CD8-positive, alpha-beta memory T cell (primary cell): ENCODE results near the gene FSTL4. TPM values are rescaled to one million over a fixed set of nuclear protein-coding genes. Genes with fewer than 3 reads are reported as not detected.

ENCODE experiments used
- CTCF ChIA-PET: fragments of 350-600 bp; sonication (Branson Sonifier 250); formaldehyde crosslinking; loops from one replicate; lab custom pipeline; 2021; ENCODE audit warnings: antibody characterized with exemption; lab: Charles Lee
- POLR2A ChIA-PET: fragments of 350-600 bp; sonication (Branson Sonifier 250); formaldehyde crosslinking; loops from one replicate; lab custom pipeline; 2021; ENCODE audit warnings: antibody characterized with exemption; lab: Charles Lee
- DNase-seq, 5 donors: peaks; one replicate each; pipeline versions ENCODE4 v3.0.0 to v3.0.0-alpha.2; 2020 to 2022; ENCODE audit warnings: mixed read lengths in 1 of 5
- H3K27ac ChIP-seq: one replicate; pipeline ENCODE4 v1.7.0; 2013; ENCODE audit warnings: low read depth, mild to moderate bottlenecking, low read length, moderate library complexity
- H3K27me3 ChIP-seq: 2 replicates; pipeline ENCODE4 v1.7.0; 2013; ENCODE audit warnings: low read length, mild to moderate bottlenecking; ENCODE audit not compliant: insufficient read depth, poor library complexity, severe bottlenecking
- H3K36me3 ChIP-seq: 2 replicates; pipeline ENCODE4 v1.7.0; 2013; ENCODE audit warnings: mild to moderate bottlenecking, low read length, moderate library complexity; ENCODE audit not compliant: insufficient read depth
- H3K4me1 ChIP-seq: 2 replicates; pipeline ENCODE4 v1.7.0; 2013; ENCODE audit warnings: mild to moderate bottlenecking, low read length, moderate library complexity; ENCODE audit not compliant: insufficient read depth
- H3K4me3 ChIP-seq: 2 replicates; pipeline ENCODE4 v1.7.0; 2013; ENCODE audit warnings: mild to moderate bottlenecking, low read length
- H3K9me3 ChIP-seq: 2 replicates; pipeline ENCODE4 v1.7.0; 2013; ENCODE audit warnings: mild to moderate bottlenecking, low read length
- H3K27ac Mint-ChIP-seq, 8 donors: one replicate each; pipeline ENCODE4 v1.8.0; 2020 to 2021; ENCODE audit warnings: mixed read lengths in 8 of 8, mild to moderate bottlenecking in 6 of 8, inconsistent platforms in 3 of 8, moderate library complexity in 3 of 8
- H3K27me3 Mint-ChIP-seq, 2 donors: one replicate each; pipeline ENCODE4 v1.8.0; 2020 to 2021; ENCODE audit warnings: mixed read lengths in 2 of 2, mild to moderate bottlenecking in 1 of 2, moderate library complexity in 1 of 2
- H3K36me3 Mint-ChIP-seq, 3 donors: one replicate each; pipeline ENCODE4 v1.8.0; 2020 to 2021; ENCODE audit warnings: mixed read lengths in 3 of 3, inconsistent platforms in 1 of 3, mild to moderate bottlenecking in 1 of 3
- H3K4me1 Mint-ChIP-seq, 3 donors: one replicate each; pipeline ENCODE4 v1.8.0; 2020 to 2021; ENCODE audit warnings: mixed read lengths in 3 of 3, inconsistent platforms in 1 of 3, mild to moderate bottlenecking in 1 of 3
- H3K4me3 Mint-ChIP-seq, 7 donors: one replicate each; pipeline ENCODE4 v1.8.0; 2020 to 2021; ENCODE audit warnings: mixed read lengths in 7 of 7, mild to moderate bottlenecking in 6 of 7, moderate library complexity in 4 of 7, inconsistent platforms in 2 of 7
- H3K9me3 Mint-ChIP-seq, 5 donors: one replicate each; pipeline ENCODE4 v1.8.0; 2020 to 2022; ENCODE audit warnings: mixed read lengths in 5 of 5, mild to moderate bottlenecking in 3 of 5, moderate library complexity in 2 of 5, inconsistent platforms in 1 of 5
- polyA plus RNA-seq: library from polyadenylated mRNA; unstranded; fragments of 300-500 nt; fragmentation: Illumina TruSeq; gene quantifications from one replicate; pipeline ENCODE4 v1.2.3, GENCODE V29; 2021
- total RNA-seq, 2 experiments: library from RNA; stranded (reverse); gene quantifications; one replicate each; pipeline ENCODE4 v1.2.3, GENCODE V29; 2021

The FSTL4 gene
- total and polyA plus RNA-seq, 3 experiments from 2014 or later, result 0.33 TPM; not detected in 2

DNA sequence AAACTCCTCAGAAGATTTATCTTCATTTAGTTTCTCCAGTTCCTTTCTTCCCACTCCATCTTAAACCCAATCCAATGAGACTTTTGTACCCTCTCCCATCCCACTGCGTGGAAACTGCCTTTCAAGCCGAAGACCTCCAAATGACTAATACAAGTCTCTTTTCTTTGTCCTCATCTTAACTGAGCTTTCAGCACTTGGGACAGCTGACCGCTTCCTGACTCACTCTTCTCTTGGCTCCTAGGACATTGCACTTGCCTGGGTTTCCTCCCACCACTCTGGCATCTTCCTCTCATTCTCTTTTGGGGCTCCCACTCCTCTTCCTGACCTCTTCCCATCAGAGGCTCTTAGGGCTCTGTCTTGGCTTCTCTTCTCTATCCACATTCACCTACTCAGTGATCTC lies 316.8 kb downstream of the FSTL4 start:
- POLR2A ChIA-PET, result no interaction called here
- CTCF ChIA-PET, result no interaction called here
- peaks cover 0 to 6% of the 10 kb centered on the region in 2 donors for H3K27me3 Mint-ChIP-seq

DNA sequence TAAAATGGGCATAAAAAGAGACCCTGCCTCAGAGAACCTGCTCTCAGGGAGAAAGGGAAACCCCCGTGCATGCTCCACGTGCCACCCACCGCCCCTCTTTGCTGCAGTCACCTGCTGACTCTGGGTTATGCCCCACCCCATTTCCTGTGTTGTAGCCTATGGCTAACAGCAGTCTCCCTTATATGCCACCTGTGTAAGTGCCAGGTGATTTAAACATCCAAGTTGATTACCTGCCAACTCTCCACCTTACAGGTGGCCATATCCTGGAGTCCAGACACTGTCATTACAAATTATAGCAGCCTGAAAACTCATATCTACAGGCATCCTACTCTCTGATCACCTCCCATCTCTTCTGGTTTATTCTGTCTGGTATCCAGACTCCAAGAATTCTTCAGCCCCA lies 318.0 kb downstream of the FSTL4 start:
- Mint-ChIP-seq H3K4me3 (no peak overlapping the region), H3K9me3 (no peaks in the 10 kb centered on the region), H3K4me1 (no peaks in the 10 kb centered on the region), H3K27ac (no peak overlapping the region), H3K27me3 (peaks cover 0 to 3% of the 10 kb centered on the region in 2 donors), H3K36me3 (no peaks in the 10 kb centered on the region)
- Histone ChIP-seq H3K36me3 (no peaks in the 10 kb centered on the region), H3K27me3 (no peaks in the 10 kb centered on the region), H3K9me3 (no peaks in the 10 kb centered on the region), H3K4me3 (no peak overlapping the region), H3K4me1 (peaks cover 5% of the 10 kb centered on the region), H3K27ac (no peak overlapping the region)
- ChIA-PET POLR2A (no interaction called here), CTCF (no interaction called here)
- no peak for DNase-seq

More for the DNA sequence above, 316.8 kb downstream of the FSTL4 start:
- Histone ChIP-seq H3K4me1 (peaks cover 5% of the 10 kb centered on the region), H3K9me3 (no peaks in the 10 kb centered on the region), H3K36me3 (no peaks in the 10 kb centered on the region), H3K27ac (no peak overlapping the region), H3K4me3 (no peak overlapping the region), H3K27me3 (no peaks in the 10 kb centered on the region)
- Mint-ChIP-seq H3K9me3 (no peaks in the 10 kb centered on the region), H3K4me3 (no peak overlapping the region), H3K36me3 (no peaks in the 10 kb centered on the region), H3K4me1 (no peaks in the 10 kb centered on the region), H3K27ac (no peak overlapping the region)
- no peak for DNase-seq

DNA sequence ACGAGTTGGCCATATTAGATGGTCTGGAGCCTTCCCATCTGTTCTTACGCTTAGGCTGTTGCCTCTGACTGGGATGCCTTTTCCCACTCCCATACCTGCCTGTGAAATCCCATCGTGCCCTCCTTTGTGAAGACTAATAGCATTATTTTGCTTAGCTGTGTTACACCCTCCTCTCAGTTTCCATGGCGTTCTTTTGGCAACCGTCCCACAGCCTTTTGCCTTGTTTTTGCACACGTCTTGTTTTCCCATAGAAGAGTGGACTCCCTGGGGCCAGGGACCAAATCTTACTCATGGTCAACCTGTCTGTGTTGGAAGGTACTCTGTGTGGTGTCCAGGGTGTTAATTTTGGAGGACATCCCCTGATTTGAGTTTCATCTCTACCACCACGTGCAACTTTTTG lies 318.4 kb downstream of the FSTL4 start:
- H3K9me3 Mint-ChIP-seq, result no peaks in the 10 kb centered on the region
- no peak overlapping the region for H3K27ac Mint-ChIP-seq
- Histone ChIP-seq H3K4me3 (no peak overlapping the region), H3K36me3 (no peaks in the 10 kb centered on the region), H3K4me1 (peaks cover 5% of the 10 kb centered on the region), H3K27ac (no peak overlapping the region), H3K9me3 (no peaks in the 10 kb centered on the region), H3K27me3 (no peaks in the 10 kb centered on the region)
- no peak overlapping the region for H3K4me3 Mint-ChIP-seq
- H3K27me3 Mint-ChIP-seq, result peaks cover 0 to 3% of the 10 kb centered on the region in 2 donors
- POLR2A ChIA-PET, result no interaction called here
- H3K4me1 Mint-ChIP-seq, result no peaks in the 10 kb centered on the region
- CTCF ChIA-PET, result no interaction called here
- no peak for DNase-seq
- no peaks in the 10 kb centered on the region for H3K36me3 Mint-ChIP-seq

DNA sequence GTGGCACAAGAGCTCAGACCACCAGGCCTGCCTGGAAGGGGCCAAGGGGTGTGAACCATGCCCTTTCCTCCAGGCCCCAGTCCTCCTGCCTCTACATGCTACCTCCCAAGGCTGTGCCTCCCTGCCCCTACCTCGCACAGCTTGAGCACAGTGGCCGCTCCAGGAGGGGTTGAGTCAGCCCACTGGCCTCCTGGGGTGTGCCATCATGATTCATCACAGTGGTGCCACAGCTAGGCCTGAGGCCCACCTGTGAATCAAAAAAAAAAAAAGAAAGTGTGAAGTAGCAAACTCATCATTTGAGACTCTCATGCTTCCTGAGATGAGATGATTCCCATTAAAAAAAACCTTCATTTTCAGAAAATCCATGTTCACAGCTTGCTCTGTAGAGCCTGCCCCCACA lies 320.0 kb downstream of the FSTL4 start:
- Histone ChIP-seq H3K4me3 (no peak overlapping the region), H3K27me3 (no peaks in the 10 kb centered on the region), H3K9me3 (no peaks in the 10 kb centered on the region), H3K36me3 (no peaks in the 10 kb centered on the region), H3K4me1 (no peaks in the 10 kb centered on the region), H3K27ac (no peak overlapping the region)
- no peak overlapping the region for H3K4me3 Mint-ChIP-seq
- H3K27me3 Mint-ChIP-seq, result peaks cover 0 to 3% of the 10 kb centered on the region in 2 donors
- H3K36me3 Mint-ChIP-seq, result no peaks in the 10 kb centered on the region
- CTCF ChIA-PET, result no interaction called here
- H3K27ac Mint-ChIP-seq, result no peak overlapping the region
- no peaks in the 10 kb centered on the region for H3K4me1 Mint-ChIP-seq
- POLR2A ChIA-PET, result no interaction called here
- DNase-seq, result no peak
- H3K9me3 Mint-ChIP-seq, result no peaks in the 10 kb centered on the region

DNA sequence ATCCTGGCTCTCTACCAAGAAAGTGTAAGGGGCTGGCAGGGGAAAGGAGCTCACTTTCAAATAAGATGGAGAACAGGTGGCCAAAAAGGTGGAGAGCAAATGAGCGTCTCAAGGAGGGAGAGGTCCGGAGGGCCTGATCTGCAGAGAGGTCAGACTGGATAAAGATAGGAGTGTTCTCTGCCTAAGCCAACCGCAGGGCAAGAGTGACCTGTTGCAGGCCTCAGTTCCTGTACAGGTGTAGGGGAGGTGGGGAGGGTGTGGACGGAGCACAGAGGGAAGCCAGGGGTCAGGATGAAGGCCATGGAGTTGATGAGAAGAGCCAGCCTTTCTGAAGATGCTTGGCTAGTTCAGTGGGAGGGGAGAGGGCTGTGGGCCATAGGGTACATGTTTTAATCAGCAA lies 320.8 kb downstream of the FSTL4 start:
- DNase-seq, result no peak
- no peaks in the 10 kb centered on the region for H3K4me1 ChIP-seq
- Mint-ChIP-seq H3K4me1 (no peaks in the 10 kb centered on the region), H3K27ac (peak overlapping the region in 1 of 8 donors; percentile 16), H3K9me3 (no peaks in the 10 kb centered on the region), H3K36me3 (no peaks in the 10 kb centered on the region), H3K4me3 (no peak overlapping the region), H3K27me3 (peaks cover 0 to 3% of the 10 kb centered on the region in 2 donors)
- H3K36me3 ChIP-seq, result no peaks in the 10 kb centered on the region
- no peaks in the 10 kb centered on the region for H3K9me3 ChIP-seq
- POLR2A ChIA-PET, result no interaction called here
- no peak overlapping the region for H3K4me3 ChIP-seq
- no peak overlapping the region for H3K27ac ChIP-seq
- CTCF ChIA-PET, result no interaction called here
- H3K27me3 ChIP-seq, result no peaks in the 10 kb centered on the region

DNA sequence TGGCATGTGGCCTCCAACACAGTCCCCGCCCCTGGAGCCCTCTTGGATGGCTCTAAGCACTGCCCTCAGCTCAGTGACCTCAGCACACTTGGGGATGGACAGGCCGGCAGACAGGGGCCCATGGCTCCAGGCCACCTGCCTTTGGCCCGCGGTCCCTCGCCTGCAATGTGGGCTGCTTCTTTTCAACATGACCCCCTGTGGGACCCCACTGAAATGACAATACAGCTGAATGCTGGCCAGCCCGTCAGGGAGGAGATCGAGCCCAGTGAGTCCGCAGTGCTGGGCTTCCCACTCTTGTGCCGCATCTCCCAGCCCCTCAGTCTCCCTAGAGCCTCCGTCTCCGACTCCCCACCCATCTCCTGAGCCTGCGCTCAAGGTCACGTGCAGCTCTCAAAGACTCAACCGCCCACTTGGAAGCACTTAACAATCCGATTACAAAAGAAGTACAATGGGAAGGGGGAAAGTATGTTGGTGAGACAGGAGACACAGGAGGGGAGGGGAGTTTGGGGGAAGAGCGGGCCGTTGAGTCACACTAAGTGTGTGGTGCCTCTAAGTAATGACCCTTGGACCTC lies 321.6 kb downstream of the FSTL4 start:
- H3K9me3 ChIP-seq, result no peaks in the 10 kb centered on the region
- no peak overlapping the region for H3K4me3 ChIP-seq
- H3K4me1 ChIP-seq, result no peaks in the 10 kb centered on the region
- CTCF ChIA-PET, result interaction anchor here (0.7 kb wide), 1 partner anchor 182 kb away, joined by 3 read pairs; no protein-coding TSS in a partner anchor
- H3K27me3 ChIP-seq, result no peaks in the 10 kb centered on the region
- no peak overlapping the region for H3K4me3 Mint-ChIP-seq
- H3K27me3 Mint-ChIP-seq, result peaks cover 0 to 3% of the 10 kb centered on the region in 2 donors
- H3K4me1 Mint-ChIP-seq, result no peaks in the 10 kb centered on the region
- no peak for DNase-seq
- H3K36me3 Mint-ChIP-seq, result no peaks in the 10 kb centered on the region
- no peaks in the 10 kb centered on the region for H3K9me3 Mint-ChIP-seq
- POLR2A ChIA-PET, result no interaction called here
- H3K36me3 ChIP-seq, result no peaks in the 10 kb centered on the region
- no peak overlapping the region for H3K27ac Mint-ChIP-seq
- H3K27ac ChIP-seq, result no peak overlapping the region

DNA sequence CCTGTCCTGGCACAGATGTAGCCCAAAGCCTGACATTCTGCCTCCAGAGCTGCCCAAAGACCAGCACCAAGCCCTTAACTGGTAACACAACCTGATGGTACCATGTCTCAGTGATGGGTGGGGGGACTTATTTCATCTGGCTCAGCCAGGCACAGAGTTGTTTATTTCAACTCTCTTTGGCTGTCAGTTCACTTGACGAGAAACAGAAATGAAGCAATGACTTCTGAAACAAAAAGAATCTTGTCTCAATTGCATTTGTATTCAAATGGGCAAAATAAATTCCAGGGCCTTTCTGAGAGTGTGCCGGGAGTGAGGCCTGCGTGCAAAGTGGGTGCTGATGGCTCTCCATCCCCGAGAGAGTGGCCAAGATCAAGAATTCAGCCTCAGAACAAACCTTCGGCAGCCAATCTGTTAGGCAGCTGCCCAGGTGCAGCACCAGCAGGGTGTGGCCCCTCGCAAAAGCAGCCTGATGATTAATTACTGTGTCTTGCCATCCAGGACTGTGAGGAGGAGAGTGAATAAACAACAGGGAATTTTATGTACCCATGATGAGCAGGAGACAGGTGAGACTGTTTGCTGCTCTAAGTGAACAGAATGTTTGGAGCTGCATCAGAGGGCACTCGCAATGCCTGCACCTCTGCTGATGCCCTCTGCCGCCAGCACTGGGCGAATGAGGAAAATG lies 322.5 kb downstream of the FSTL4 start:
- peaks cover 0 to 3% of the 10 kb centered on the region in 2 donors for H3K27me3 Mint-ChIP-seq
- DNase-seq, result no peak
- H3K4me1 Mint-ChIP-seq, result no peaks in the 10 kb centered on the region
- Histone ChIP-seq H3K4me1 (no peaks in the 10 kb centered on the region), H3K9me3 (no peaks in the 10 kb centered on the region), H3K27ac (no peak overlapping the region), H3K4me3 (no peak overlapping the region), H3K36me3 (no peaks in the 10 kb centered on the region), H3K27me3 (no peaks in the 10 kb centered on the region)
- CTCF ChIA-PET, result interaction anchor here (0.7 kb wide), 1 partner anchor 181 kb away, joined by 3 read pairs; no protein-coding TSS in a partner anchor
- no peak overlapping the region for H3K4me3 Mint-ChIP-seq
- no peaks in the 10 kb centered on the region for H3K9me3 Mint-ChIP-seq
- no peaks in the 10 kb centered on the region for H3K36me3 Mint-ChIP-seq
- POLR2A ChIA-PET, result no interaction called here
- H3K27ac Mint-ChIP-seq, result no peak overlapping the region

DNA sequence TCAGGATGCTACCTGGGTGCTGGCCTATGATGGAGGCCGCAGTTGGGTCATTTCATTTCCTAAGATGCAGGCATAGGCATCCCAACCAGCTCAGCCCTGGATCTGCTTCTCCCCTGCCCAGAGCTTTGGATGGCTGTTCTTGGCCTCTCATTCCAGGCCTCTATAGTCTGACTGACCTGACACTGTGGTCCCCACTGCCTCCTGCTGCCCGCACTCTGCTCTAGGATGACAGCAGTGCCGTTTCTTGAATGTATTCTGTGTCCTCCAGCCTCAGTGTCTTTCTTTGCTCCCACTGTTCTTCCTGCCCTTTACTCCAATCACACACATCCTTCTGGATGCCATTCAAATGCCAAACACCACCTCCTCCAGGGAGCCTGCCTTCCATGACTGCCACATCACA lies 324.8 kb downstream of the FSTL4 start:
- Mint-ChIP-seq H3K27me3 (peaks cover 0 to 3% of the 10 kb centered on the region in 2 donors), H3K36me3 (no peaks in the 10 kb centered on the region), H3K4me1 (no peaks in the 10 kb centered on the region), H3K27ac (no peak overlapping the region), H3K9me3 (no peaks in the 10 kb centered on the region), H3K4me3 (no peak overlapping the region)
- ChIA-PET CTCF (interaction anchor here (0.7 to 2.6 kb wide), 6 partner anchors 10 to 179 kb away, joined by 3 to 10 read pairs (median 4); no protein-coding TSS in a partner anchor), POLR2A (interaction anchor here (0.6 kb wide), 1 partner anchor 37 kb away, joined by 3 read pairs; no protein-coding TSS in a partner anchor)
- DNase-seq, result peak in 1 of 5 donors; percentile 19
- Histone ChIP-seq H3K27ac (no peak overlapping the region), H3K9me3 (no peaks in the 10 kb centered on the region), H3K36me3 (no peaks in the 10 kb centered on the region), H3K4me3 (no peak overlapping the region), H3K27me3 (no peaks in the 10 kb centered on the region), H3K4me1 (no peaks in the 10 kb centered on the region)
